AG20443 (cell line): Measurements from ENCODE around the gene SHD.
"Not testable (repeated sequence)": the region's sequence is repeated elsewhere in the genome, so short reads cannot be mapped to it uniquely, and the experiment has no call there.

Experiments used
- DNase-seq: peaks from one replicate; pipeline ENCODE4 v3.0.0; 2012; ENCODE audit warnings: low spot score, mixed read lengths

The SHD gene

GRCh38 chr19:4327252-4327876, 48.3 kb downstream of the SHD start:
- peak; percentile 62 for DNase-seq

- no peak for DNase-seq
Observed at GRCh38 chr19:4327877-4328242, 48.8 kb downstream of the SHD start.

GRCh38 chr19:4328243-4328990, 49.4 kb downstream of the SHD start:
- DNase-seq = peak; percentile 92

GRCh38 chr19:4328991-4329681, 50.1 kb downstream of the SHD start:
- not testable (repeated sequence) for DNase-seq

- DNase-seq = no peak
Observed at GRCh38 chr19:4329858-4330257, 50.8 kb downstream of the SHD start.

- no peak for DNase-seq
Observed at GRCh38 chr19:4334929-4335570, 56.0 kb downstream of the SHD start.

- DNase-seq = peak; percentile 17
Observed at GRCh38 chr19:4337906-4338440, 58.9 kb downstream of the SHD start.

GRCh38 chr19:4338441-4339355, 59.6 kb downstream of the SHD start, which contains the start of gene STAP2:
STAP2 (minus strand) TSS chr19:4338827; CDS start chr19:4338753, 74 bp downstream.
- DNase-seq = peak; percentile 15
